OCI-LY7 (cell line): ENCODE results near the gene PPM1A. TPM values are rescaled to one million over a fixed set of nuclear protein-coding genes. Genes with fewer than 3 reads are reported as not detected.

Experiments used
- BruUV-seq: library from RNA; stranded (reverse); fragments of 400-500 nt; replicated peaks from 2 replicates; lab custom pipeline; 2021; lab: Mats Ljungman, UMichigan
- CTCF ChIA-PET: fragments of 300-600 bp; sonication (Branson Sonifier 250); formaldehyde crosslinking; loops from one replicate; lab custom pipeline; 2022; ENCODE audit warnings: antibody characterized with exemption; ENCODE audit not compliant: unreplicated experiment; lab: Charles Lee
- POLR2A ChIA-PET: fragments of 300-600 bp; sonication (Branson Sonifier 250); formaldehyde crosslinking; loops from one replicate; lab custom pipeline; 2022; ENCODE audit warnings: antibody characterized with exemption; lab: Charles Lee
- DNase-seq: peaks from one replicate; pipeline ENCODE4 v3.0.0-alpha.2; 2015; ENCODE audit warnings: low spot score
- H2AFZ ChIP-seq: fragments of 200-600 bp; sonication (generic), shearing (Covaris generic); 2 replicates; pipeline ENCODE4 v1.6.1; 2014; ENCODE audit warnings: mild to moderate bottlenecking, antibody characterized with exemption, low read length, moderate library complexity
- H3K27ac ChIP-seq: fragments of 200-600 bp; sonication (generic); 2 replicates; pipeline ENCODE4 v1.5.1; 2014; ENCODE audit warnings: mixed run types, low read depth, mild to moderate bottlenecking, moderate library complexity, low read length, inconsistent platforms; ENCODE audit not compliant: poor library complexity, severe bottlenecking
- H3K36me3 ChIP-seq: fragments of 200-600 bp; sonication (generic); 2 replicates; pipeline ENCODE4 v1.6.1; 2014; ENCODE audit warnings: mild to moderate bottlenecking, antibody characterized with exemption, low read length, moderate library complexity, mixed read lengths; ENCODE audit not compliant: insufficient read depth
- H3K4me1 ChIP-seq: fragments of 200-600 bp; sonication (generic); 2 replicates; pipeline ENCODE4 v1.5.1; 2014; ENCODE audit warnings: mild to moderate bottlenecking, low read length; ENCODE audit not compliant: insufficient read depth, poor library complexity, severe bottlenecking
- H3K4me2 ChIP-seq: fragments of 200-600 bp; sonication (generic); 2 replicates; pipeline ENCODE4 v1.6.1; 2014; ENCODE audit warnings: mild to moderate bottlenecking, low read length
- H3K4me3 ChIP-seq: fragments of 200-600 bp; sonication (generic); 2 replicates; pipeline ENCODE4 v1.5.1; 2014; ENCODE audit warnings: mild to moderate bottlenecking, low read depth, low read length; ENCODE audit not compliant: poor library complexity, severe bottlenecking
- H3K79me2 ChIP-seq: fragments of 200-600 bp; sonication (generic); 2 replicates; pipeline ENCODE4 v1.6.1; 2016; ENCODE audit warnings: low read depth, mild to moderate bottlenecking, low read length, moderate library complexity, mixed read lengths; ENCODE audit not compliant: insufficient read depth
- H3K9me2 ChIP-seq: fragments of 200-600 bp; sonication (generic); 2 replicates; pipeline ENCODE4 v1.6.1; 2016; ENCODE audit warnings: mild to moderate bottlenecking, low read length, mixed read lengths; ENCODE audit not compliant: insufficient read depth
- H3K9me3 ChIP-seq: fragments of 200-600 bp; sonication (generic); 2 replicates; pipeline ENCODE4 v1.6.1; 2014; ENCODE audit warnings: mild to moderate bottlenecking, mixed run types, low read length, mixed read lengths
- H4K20me1 ChIP-seq: fragments of 200-600 bp; sonication (generic); 2 replicates; pipeline ENCODE4 v1.6.1; 2014; ENCODE audit warnings: mild to moderate bottlenecking, antibody characterized with exemption, low read length, moderate library complexity, mixed read lengths; ENCODE audit not compliant: insufficient read depth
- EZH2phosphoT487 ChIP-seq: fragments of 200-600 bp; sonication (generic); IDR thresholded peaks from 2 replicates; pipeline ENCODE4 v1.6.1; 2018; ENCODE audit warnings: low read depth, borderline replicate concordance, mild to moderate bottlenecking, mixed run types, antibody characterized with exemption, low read length, moderate library complexity, mixed read lengths
- intact Hi-C: fragments of 100-400 bp; cut with micrococcal nuclease; formaldehyde crosslinking; loops from one replicate; pipeline ENCODE4 v1.10.0; 2022; ENCODE audit not compliant: unreplicated experiment
- total RNA-seq, 2 experiments: library from RNA; depleted of rRNA in 1 of 2; stranded (reverse); fragments of >200 nt in 1 of 2; shearing (Covaris generic) in 1 of 2; gene quantifications; 2 replicates each; pipeline ENCODE4 v1.2.3, GENCODE V29; 2014 to 2022
- TF ChIP-seq, protein P1 (sequence below): fragments of 200-600 bp; sonication (generic); conservative IDR thresholded peaks from 2 replicates; pipeline ENCODE4 v1.5.1; 2014; ENCODE audit warnings: mild to moderate bottlenecking, antibody characterized with exemption, low read length, moderate library complexity, mixed read lengths

The PPM1A gene
- total RNA-seq, 2 experiments from 2014 or later, result 25.4 to 75.1 TPM

DNA sequence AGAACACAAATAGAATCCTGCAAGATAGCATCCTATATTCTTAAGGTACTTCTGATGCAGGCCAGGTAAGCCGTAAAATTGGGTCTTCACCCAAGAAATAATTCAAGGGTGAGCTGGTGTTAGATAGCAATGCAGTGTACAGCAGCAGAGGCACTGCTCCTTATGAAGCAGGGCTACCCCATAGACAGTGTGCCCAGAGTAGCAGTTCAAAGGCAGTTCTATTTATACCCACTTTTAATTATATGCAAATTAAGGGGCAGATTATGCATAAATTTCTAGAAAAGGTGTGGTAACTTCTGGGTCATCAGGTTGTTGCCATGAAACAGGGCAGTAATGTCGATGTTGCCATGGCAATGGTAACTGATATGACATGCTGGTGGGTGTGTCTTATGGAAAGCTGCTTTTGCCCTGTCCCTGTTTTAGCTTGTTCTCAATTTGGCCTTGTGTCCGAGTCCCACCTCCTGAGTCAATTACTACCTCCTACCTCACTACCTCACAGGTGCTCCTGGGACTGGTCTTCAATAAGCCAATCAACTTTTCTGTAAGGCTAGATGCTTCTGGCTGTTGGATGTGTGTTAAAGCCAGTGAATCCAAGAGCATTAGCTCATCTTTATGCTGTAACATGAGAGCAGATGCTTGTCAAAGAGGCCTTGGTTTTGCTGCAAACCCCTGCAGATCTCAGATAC lies 61.0 kb downstream of the PPM1A start:
- DNase-seq, result no peak
- TF ChIP-seq EZH2phosphoT487, result no peak
- TF ChIP-seq, protein P1, sequence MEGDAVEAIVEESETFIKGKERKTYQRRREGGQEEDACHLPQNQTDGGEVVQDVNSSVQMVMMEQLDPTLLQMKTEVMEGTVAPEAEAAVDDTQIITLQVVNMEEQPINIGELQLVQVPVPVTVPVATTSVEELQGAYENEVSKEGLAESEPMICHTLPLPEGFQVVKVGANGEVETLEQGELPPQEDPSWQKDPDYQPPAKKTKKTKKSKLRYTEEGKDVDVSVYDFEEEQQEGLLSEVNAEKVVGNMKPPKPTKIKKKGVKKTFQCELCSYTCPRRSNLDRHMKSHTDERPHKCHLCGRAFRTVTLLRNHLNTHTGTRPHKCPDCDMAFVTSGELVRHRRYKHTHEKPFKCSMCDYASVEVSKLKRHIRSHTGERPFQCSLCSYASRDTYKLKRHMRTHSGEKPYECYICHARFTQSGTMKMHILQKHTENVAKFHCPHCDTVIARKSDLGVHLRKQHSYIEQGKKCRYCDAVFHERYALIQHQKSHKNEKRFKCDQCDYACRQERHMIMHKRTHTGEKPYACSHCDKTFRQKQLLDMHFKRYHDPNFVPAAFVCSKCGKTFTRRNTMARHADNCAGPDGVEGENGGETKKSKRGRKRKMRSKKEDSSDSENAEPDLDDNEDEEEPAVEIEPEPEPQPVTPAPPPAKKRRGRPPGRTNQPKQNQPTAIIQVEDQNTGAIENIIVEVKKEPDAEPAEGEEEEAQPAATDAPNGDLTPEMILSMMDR, result no peak
- Histone ChIP-seq H3K9me3 (no peaks in the 10 kb centered on the region), H2AFZ (no peak overlapping the region), H4K20me1 (no peaks in the 10 kb centered on the region), H3K36me3 (peaks cover 13% of the 10 kb centered on the region), H3K9me2 (no peaks in the 10 kb centered on the region), H3K27ac (no peak overlapping the region), H3K4me1 (no peaks in the 10 kb centered on the region), H3K79me2 (no peaks in the 10 kb centered on the region), H3K4me3 (no peak overlapping the region), H3K4me2 (no peak overlapping the region)
- POLR2A ChIA-PET, result interaction anchor here (0.5 to 2.5 kb wide), 7 partner anchors 10 to 512 kb away, joined by 3 to 20 read pairs (median 3); no protein-coding TSS in a partner anchor
- intact Hi-C loops, result no loop called here
- CTCF ChIA-PET, result no interaction called here
- no TSS peak for BruUV-seq

- H3K79me2 ChIP-seq, result no peaks in the 10 kb centered on the region
- H3K4me3 ChIP-seq, result no peak overlapping the region
- BruUV-seq, result no TSS peak
- TF ChIP-seq EZH2phosphoT487, result no peak
- TF ChIP-seq, protein P1, result no peak
- no peak overlapping the region for H3K27ac ChIP-seq
- no peak overlapping the region for H2AFZ ChIP-seq
- intact Hi-C loops, result no loop called here
- DNase-seq, result no peak
- POLR2A ChIA-PET, result no interaction called here
- H3K4me2 ChIP-seq, result no peak overlapping the region
- H3K9me2 ChIP-seq, result no peaks in the 10 kb centered on the region
- CTCF ChIA-PET, result no interaction called here
- H3K9me3 ChIP-seq, result no peaks in the 10 kb centered on the region
- no peaks in the 10 kb centered on the region for H4K20me1 ChIP-seq
- H3K36me3 ChIP-seq, result peaks cover 2% of the 10 kb centered on the region; the same call in 1 of the 2 replicates
- H3K4me1 ChIP-seq, result no peaks in the 10 kb centered on the region
These were observed 62.4 kb downstream of the PPM1A start for GRCh38 chr14:60311417-60311816.

GRCh38 chr14:60313093-60313492 lies 64.1 kb downstream of the PPM1A start:
- no peak overlapping the region for H3K27ac ChIP-seq
- peaks cover 10% of the 10 kb centered on the region for H3K4me1 ChIP-seq
- H3K4me2 ChIP-seq, result no peak overlapping the region
- BruUV-seq, result no TSS peak
- H2AFZ ChIP-seq, result no peak overlapping the region
- TF ChIP-seq, protein P1, result no peak
- no peak for TF ChIP-seq EZH2phosphoT487
- POLR2A ChIA-PET, result interaction anchor here (1.2 kb wide), 1 partner anchor 11 kb away, joined by 3 read pairs; no protein-coding TSS in a partner anchor
- H3K79me2 ChIP-seq, result no peaks in the 10 kb centered on the region
- H3K36me3 ChIP-seq, result no peaks in the 10 kb centered on the region
- H4K20me1 ChIP-seq, result no peaks in the 10 kb centered on the region
- intact Hi-C loops, result no loop called here
- H3K4me3 ChIP-seq, result no peak overlapping the region
- no peak for DNase-seq
- no peaks in the 10 kb centered on the region for H3K9me2 ChIP-seq
- no peaks in the 10 kb centered on the region for H3K9me3 ChIP-seq
- CTCF ChIA-PET, result no interaction called here
